ENCODE data around the gene TGFBR3.

TGFBR3 gene

DNA sequence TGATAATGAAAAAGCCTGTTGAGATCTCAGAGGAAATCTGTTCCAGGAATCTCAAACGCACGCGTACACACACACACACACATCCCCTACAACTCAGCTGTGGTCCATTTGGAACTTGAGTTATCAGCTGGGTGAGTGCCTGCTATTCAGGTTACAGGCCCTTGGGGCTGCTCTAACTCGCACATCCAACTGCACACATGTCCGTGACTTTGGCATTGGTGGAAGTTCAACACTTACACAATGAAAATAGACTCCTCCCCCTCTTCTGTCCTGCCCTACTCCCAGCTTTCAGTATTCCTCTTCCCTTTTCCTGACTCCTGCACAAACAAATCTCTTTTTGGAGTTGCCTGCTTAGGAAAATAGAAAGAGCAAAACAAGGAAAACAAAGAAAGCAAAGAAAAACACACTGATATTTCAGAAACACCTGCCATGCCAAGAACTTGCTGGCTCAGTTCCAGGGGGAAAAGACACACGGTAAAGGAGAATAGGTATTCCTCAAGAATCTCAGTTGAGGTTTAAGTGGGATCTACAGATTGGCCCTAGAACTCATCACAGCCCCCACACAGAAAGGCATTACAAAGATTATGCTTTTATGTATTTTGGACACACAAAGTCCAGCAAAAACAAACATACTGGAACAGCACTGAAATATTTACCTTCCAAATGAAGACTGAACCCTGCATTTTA, 140.9 kb downstream of the TGFBR3 start:
- Histone ChIP-seq H3K9me3 (ENCODE audit: insufficient read depth, low read depth, low read length) (peaks cover 11% of the 10 kb centered on the region), H3K36me3 (ENCODE audit: insufficient read depth, low read depth, low read length) (no peaks in the 10 kb centered on the region), H3K27me3 (ENCODE audit: insufficient read depth, low read length) (no peaks in the 10 kb centered on the region), H3K27ac (ENCODE audit: low read length) (no peak overlapping the region), H3K4me1 (ENCODE audit: insufficient read depth, low read length) (no peaks in the 10 kb centered on the region), H3K9ac (ENCODE audit: low read depth, low read length) (no peak overlapping the region), H3K4me3 (ENCODE audit: low read length) (no peak overlapping the region)

DNA sequence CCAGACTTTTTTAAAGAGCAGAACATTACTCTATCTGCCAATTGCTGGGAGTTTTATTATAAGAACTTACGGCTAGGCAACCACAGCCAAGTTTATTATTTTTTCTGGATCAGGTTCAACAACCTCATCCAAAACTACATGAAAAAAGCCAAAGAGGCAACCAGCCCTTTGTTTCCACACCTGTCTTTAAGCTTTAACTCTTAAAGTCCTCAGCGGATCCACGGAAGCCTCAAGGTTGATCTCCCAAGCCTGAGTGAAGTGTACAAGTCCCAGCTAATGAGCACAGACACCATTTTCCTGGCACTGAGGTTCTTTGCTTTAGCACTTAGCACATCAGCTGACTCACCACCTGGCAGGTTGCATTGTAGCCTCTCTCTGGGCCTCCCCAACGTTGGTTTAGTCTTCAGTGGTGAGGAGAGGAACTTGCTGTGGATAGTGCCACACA, 143.1 kb downstream of the TGFBR3 start:
- Histone ChIP-seq H3K4me3 (ENCODE audit: low read length) (no peak overlapping the region), H3K9ac (ENCODE audit: low read depth, low read length) (no peak overlapping the region), H3K27ac (ENCODE audit: low read length) (no peak overlapping the region), H3K27me3 (ENCODE audit: insufficient read depth, low read length) (no peaks in the 10 kb centered on the region), H3K9me3 (ENCODE audit: insufficient read depth, low read depth, low read length) (peaks cover 11% of the 10 kb centered on the region), H3K36me3 (ENCODE audit: insufficient read depth, low read depth, low read length) (no peaks in the 10 kb centered on the region), H3K4me1 (ENCODE audit: insufficient read depth, low read length) (no peaks in the 10 kb centered on the region)

DNA sequence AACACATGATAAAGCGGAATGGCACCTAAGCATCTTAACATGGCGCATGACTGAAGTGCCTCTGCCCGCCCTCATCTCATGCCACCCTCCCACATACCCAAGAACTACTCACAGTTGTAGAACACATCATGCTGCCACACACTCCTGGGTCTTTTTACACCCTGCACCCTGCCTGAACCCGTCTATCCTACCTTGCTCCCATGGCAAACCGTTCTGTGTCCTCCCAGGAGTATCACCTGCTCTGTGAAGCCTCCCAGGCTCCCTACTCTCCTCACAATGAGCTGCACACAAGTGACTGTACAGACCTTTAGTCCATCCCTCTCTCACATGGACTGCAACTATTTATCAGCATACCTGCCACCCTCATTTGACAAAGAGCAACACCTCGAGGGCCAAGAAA, 144.0 kb downstream of the TGFBR3 start:
- H3K9ac ChIP-seq (ENCODE audit: low read depth, low read length), result no peak overlapping the region
- H3K4me3 ChIP-seq (ENCODE audit: low read length), result no peak overlapping the region
- peaks cover 6% of the 10 kb centered on the region; the same call in 1 of the 2 replicates for H3K9me3 ChIP-seq (ENCODE audit: insufficient read depth, low read depth, low read length)
- H3K27ac ChIP-seq (ENCODE audit: low read length), result no peak overlapping the region
- H3K36me3 ChIP-seq (ENCODE audit: insufficient read depth, low read depth, low read length), result no peaks in the 10 kb centered on the region
- no peaks in the 10 kb centered on the region for H3K27me3 ChIP-seq (ENCODE audit: insufficient read depth, low read length)
- H3K4me1 ChIP-seq (ENCODE audit: insufficient read depth, low read length), result no peaks in the 10 kb centered on the region

DNA sequence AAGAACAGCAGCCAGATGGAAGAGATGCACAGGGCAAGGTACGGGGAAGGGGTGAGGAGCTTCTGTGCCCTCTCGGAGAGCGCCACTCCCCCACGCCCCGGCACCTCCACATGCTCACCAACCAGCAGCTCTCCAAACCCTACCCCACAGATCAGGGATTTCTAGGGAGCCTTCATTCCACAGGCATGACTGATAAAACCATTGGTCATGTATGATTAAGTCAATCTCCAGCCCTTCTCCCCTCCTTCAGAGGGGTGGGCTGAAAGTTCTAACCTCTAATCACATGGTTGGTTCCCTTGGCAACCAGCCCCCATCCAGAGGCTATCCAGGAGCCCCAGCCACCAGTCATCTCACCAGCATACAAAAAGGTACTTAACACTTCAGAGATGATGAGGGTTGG, 144.7 kb downstream of the TGFBR3 start:
- Histone ChIP-seq H3K27me3 (ENCODE audit: insufficient read depth, low read length) (no peaks in the 10 kb centered on the region), H3K9ac (ENCODE audit: low read depth, low read length) (no peak overlapping the region), H3K27ac (ENCODE audit: low read length) (no peak overlapping the region), H3K36me3 (ENCODE audit: insufficient read depth, low read depth, low read length) (no peaks in the 10 kb centered on the region), H3K4me3 (ENCODE audit: low read length) (no peak overlapping the region), H3K9me3 (ENCODE audit: insufficient read depth, low read depth, low read length) (no peaks in the 10 kb centered on the region; the same call in 1 of the 2 replicates), H3K4me1 (ENCODE audit: insufficient read depth, low read length) (no peaks in the 10 kb centered on the region)

GRCh38 chr1:91737650-91738049, 148.3 kb downstream of the TGFBR3 start:
- Histone ChIP-seq H3K4me1 (ENCODE audit: insufficient read depth, low read length) (no peaks in the 10 kb centered on the region), H3K27ac (ENCODE audit: low read length) (no peak overlapping the region), H3K27me3 (ENCODE audit: insufficient read depth, low read length) (no peaks in the 10 kb centered on the region), H3K36me3 (ENCODE audit: insufficient read depth, low read depth, low read length) (no peaks in the 10 kb centered on the region), H3K9ac (ENCODE audit: low read depth, low read length) (no peak overlapping the region), H3K4me3 (ENCODE audit: low read length) (no peak overlapping the region), H3K9me3 (ENCODE audit: insufficient read depth, low read depth, low read length) (no peaks in the 10 kb centered on the region)

DNA sequence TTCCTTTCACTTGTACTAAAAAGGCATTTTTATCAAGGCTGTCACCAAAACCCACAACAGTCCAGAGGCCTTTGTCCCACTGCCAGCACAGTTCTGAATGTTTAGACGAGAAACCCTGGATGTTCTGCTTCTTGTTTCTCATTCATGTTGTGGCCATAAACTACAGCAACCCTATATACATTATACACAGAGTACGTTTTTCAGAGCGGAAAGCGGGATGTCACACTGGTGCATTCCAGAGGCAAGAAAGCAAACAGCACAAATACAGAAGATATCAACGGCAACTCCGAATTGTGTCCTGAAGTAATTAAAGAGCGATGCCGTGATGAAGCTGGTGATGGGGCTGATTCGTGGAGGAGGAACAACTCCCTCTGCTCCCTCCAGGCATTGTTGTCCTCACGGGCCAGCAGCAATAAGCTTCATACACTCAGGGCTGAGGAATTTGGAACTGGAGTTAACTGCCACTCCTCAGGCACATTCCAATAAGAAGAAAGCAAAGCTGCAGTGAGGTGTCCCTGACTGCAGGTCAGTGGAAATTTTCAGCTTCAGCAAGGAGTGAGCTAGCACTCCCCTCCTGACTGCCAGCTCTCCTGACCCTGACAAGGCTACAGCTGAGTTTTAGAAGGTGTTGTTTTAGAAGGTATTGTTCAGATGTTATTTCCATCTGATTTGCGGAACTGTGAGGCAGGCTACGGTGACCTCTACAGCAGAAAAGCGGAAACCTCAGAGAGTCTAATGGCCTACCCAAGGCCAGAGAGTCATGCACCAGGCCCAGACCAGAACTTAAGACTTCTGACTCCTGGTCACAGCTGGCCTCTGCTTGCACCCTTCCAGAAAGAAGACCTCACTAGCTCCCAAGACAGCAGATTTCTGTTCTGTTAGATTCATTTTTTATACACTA, 149.0 kb downstream of the TGFBR3 start:
- H3K9me3 ChIP-seq (ENCODE audit: insufficient read depth, low read depth, low read length), result no peaks in the 10 kb centered on the region
- H3K36me3 ChIP-seq (ENCODE audit: insufficient read depth, low read depth, low read length), result no peaks in the 10 kb centered on the region
- no peak overlapping the region for H3K27ac ChIP-seq (ENCODE audit: low read length)
- H3K4me3 ChIP-seq (ENCODE audit: low read length), result no peak overlapping the region
- no peak overlapping the region for H3K9ac ChIP-seq (ENCODE audit: low read depth, low read length)
- H3K4me1 ChIP-seq (ENCODE audit: insufficient read depth, low read length), result 0 out of 2 replicates have a peak, but pooled peaks cover 3% of the 10 kb centered on the region
- no peaks in the 10 kb centered on the region for H3K27me3 ChIP-seq (ENCODE audit: insufficient read depth, low read length)

- Histone ChIP-seq H3K27ac (ENCODE audit: low read length) (no peak overlapping the region), H3K4me1 (ENCODE audit: insufficient read depth, low read length) (peaks cover 7% of the 10 kb centered on the region; the same call in 1 of the 2 replicates), H3K9ac (ENCODE audit: low read depth, low read length) (no peak overlapping the region), H3K4me3 (ENCODE audit: low read length) (no peak overlapping the region), H3K36me3 (ENCODE audit: insufficient read depth, low read depth, low read length) (no peaks in the 10 kb centered on the region), H3K9me3 (ENCODE audit: insufficient read depth, low read depth, low read length) (no peaks in the 10 kb centered on the region), H3K27me3 (ENCODE audit: insufficient read depth, low read length) (no peaks in the 10 kb centered on the region)
Observed at GRCh38 chr1:91736146-91736714, 149.7 kb downstream of the TGFBR3 start.

DNA sequence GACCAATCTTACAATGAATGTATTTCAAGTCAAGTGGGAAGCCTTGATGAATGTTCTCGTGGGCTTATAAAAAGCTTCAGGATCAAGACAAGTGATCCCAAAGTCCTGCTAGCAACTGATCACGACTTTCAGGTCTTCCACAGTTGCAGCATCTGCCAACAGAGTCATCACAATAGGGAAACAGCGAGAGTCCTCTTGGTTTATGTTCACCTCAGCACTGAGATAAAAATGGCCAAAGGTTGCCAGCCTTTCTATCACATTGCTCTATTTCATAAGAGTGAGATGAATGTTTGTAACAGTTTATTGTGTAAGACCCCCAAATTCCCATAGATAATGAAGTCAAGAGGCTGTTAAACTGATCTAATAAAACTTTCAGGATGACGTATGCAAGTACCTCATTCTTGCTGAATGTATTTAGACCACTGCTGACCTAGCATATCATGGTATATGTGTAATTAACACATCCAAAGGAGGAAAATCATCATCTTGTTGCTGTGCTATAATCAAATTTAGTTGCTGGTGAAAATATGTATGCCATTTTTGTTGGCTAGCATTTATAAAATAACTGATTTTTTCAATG, 150.6 kb downstream of the TGFBR3 start:
- Histone ChIP-seq H3K36me3 (ENCODE audit: insufficient read depth, low read depth, low read length) (no peaks in the 10 kb centered on the region), H3K27ac (ENCODE audit: low read length) (no peak overlapping the region), H3K4me1 (ENCODE audit: insufficient read depth, low read length) (peaks cover 7% of the 10 kb centered on the region; the same call in 1 of the 2 replicates), H3K4me3 (ENCODE audit: low read length) (no peak overlapping the region), H3K27me3 (ENCODE audit: insufficient read depth, low read length) (no peaks in the 10 kb centered on the region), H3K9ac (ENCODE audit: low read depth, low read length) (no peak overlapping the region), H3K9me3 (ENCODE audit: insufficient read depth, low read depth, low read length) (no peaks in the 10 kb centered on the region)

DNA sequence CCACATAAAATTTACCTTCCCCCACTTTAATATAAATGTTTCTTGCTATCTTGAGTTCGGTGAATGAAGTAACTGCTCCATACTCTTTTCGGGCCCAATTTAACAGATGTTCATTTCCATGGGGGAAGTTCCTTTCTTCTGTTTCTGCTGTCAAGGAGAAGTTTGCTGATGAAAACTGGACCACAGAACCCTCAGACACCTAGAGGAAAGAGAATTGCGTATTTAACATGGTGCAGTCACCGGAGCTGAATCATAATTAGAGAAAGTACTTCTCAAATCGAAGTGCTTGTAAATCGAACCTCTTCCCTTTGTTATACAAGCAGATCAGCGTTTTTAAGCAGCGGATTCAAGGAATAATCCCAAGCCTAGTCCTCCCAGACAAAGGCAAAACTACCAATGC, 151.2 kb downstream of the TGFBR3 start:
- H3K27ac ChIP-seq (ENCODE audit: low read length), result no peak overlapping the region
- peaks cover 7% of the 10 kb centered on the region; the same call in 1 of the 2 replicates for H3K4me1 ChIP-seq (ENCODE audit: insufficient read depth, low read length)
- no peaks in the 10 kb centered on the region for H3K27me3 ChIP-seq (ENCODE audit: insufficient read depth, low read length)
- H3K9me3 ChIP-seq (ENCODE audit: insufficient read depth, low read depth, low read length), result no peaks in the 10 kb centered on the region
- H3K36me3 ChIP-seq (ENCODE audit: insufficient read depth, low read depth, low read length), result no peaks in the 10 kb centered on the region
- H3K4me3 ChIP-seq (ENCODE audit: low read length), result no peak overlapping the region
- H3K9ac ChIP-seq (ENCODE audit: low read depth, low read length), result no peak overlapping the region

GRCh38 chr1:91733108-91733710, 152.7 kb downstream of the TGFBR3 start:
- H3K27ac ChIP-seq (ENCODE audit: low read length), result no peak overlapping the region
- no peaks in the 10 kb centered on the region for H3K36me3 ChIP-seq (ENCODE audit: insufficient read depth, low read depth, low read length)
- H3K4me3 ChIP-seq (ENCODE audit: low read length), result no peak overlapping the region
- H3K4me1 ChIP-seq (ENCODE audit: insufficient read depth, low read length), result peaks cover 7% of the 10 kb centered on the region; the same call in 1 of the 2 replicates
- H3K27me3 ChIP-seq (ENCODE audit: insufficient read depth, low read length), result no peaks in the 10 kb centered on the region
- no peaks in the 10 kb centered on the region for H3K9me3 ChIP-seq (ENCODE audit: insufficient read depth, low read depth, low read length)
- no peak overlapping the region for H3K9ac ChIP-seq (ENCODE audit: low read depth, low read length)
